T-helper 2 cell treated with Interferon-gamma antibody and Interleukin-4, amounts not matched to agents 5 μg/mL and 100 μg/mL, for 36 hours (primary cell): ENCODE measurements around the gene CERK.
"Not testable (repeated sequence)": the region's sequence is repeated elsewhere in the genome, so short reads cannot be mapped to it uniquely, and the experiment has no call there.

Experiments used
- DNase-seq: peaks from one replicate; pipeline ENCODE4 v3.0.0; 2021; ENCODE audit warnings: low spot score
- H3K27ac Mint-ChIP-seq: one replicate; pipeline ENCODE4 v1.8.0; 2021; ENCODE audit warnings: mild to moderate bottlenecking, mixed read lengths
- H3K27me3 Mint-ChIP-seq: one replicate; pipeline ENCODE4 v1.8.0; 2021; ENCODE audit warnings: low read depth, mixed read lengths
- H3K36me3 Mint-ChIP-seq: one replicate; pipeline ENCODE4 v1.8.0; 2021; ENCODE audit warnings: low read depth, mixed read lengths
- H3K4me1 Mint-ChIP-seq: one replicate; pipeline ENCODE4 v1.8.0; 2021; ENCODE audit warnings: low read depth, mixed read lengths
- H3K4me3 Mint-ChIP-seq: one replicate; pipeline ENCODE4 v1.8.0; 2022; ENCODE audit warnings: mild to moderate bottlenecking, moderate library complexity, mixed read lengths
- H3K9me3 Mint-ChIP-seq: one replicate; pipeline ENCODE4 v1.8.0; 2021; ENCODE audit warnings: mixed read lengths

Gene CERK

DNA sequence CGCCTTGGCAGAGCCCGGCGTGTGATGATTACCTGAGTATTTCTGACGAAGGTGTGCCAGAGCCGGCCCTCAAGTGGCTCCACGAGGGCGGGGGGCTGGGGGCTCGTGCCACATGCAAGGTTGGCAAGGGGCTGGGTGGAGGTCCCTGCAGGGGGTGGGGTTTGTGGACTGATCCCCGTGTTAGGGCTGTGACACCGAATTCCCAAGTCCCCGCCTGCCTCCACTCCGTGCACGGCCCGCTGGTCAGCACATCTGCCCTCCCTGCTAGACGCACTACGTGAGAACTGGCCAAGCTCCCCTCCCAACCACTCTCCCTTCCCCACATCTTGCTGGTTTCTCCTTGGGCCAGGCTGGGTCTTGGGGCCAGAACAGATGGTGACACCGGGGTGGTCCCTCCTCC lies 83.6 kb downstream of the CERK start:
- no peaks in the 10 kb centered on the region for H3K9me3 Mint-ChIP-seq
- no peaks in the 10 kb centered on the region for H3K27me3 Mint-ChIP-seq
- no peak for DNase-seq
- no peak overlapping the region for H3K4me3 Mint-ChIP-seq
- H3K36me3 Mint-ChIP-seq, result no peaks in the 10 kb centered on the region
- peaks cover 15% of the 10 kb centered on the region for H3K4me1 Mint-ChIP-seq
- H3K27ac Mint-ChIP-seq, result no peak overlapping the region

DNA sequence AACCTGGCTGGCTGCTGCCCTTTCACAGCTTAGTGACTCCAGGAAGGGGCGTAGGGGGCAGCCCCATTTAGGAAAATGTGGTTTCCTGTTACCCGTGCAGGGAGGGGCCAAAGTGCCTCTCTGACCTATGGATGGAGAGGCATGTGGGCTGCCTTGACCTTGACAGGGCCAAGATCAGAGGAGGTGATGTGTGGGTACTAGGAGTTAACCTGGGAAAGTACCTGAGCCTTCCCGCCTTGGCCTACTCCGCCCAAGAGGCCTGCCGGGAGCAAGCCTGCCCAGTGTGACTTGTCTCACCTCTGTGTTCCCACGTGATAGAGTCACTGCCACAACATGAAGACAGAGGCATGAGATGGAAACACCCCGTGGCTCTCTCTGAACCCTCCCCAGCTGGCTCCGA lies 84.5 kb downstream of the CERK start:
- Mint-ChIP-seq H3K4me1 (peaks cover 15% of the 10 kb centered on the region), H3K9me3 (no peaks in the 10 kb centered on the region), H3K27me3 (no peaks in the 10 kb centered on the region), H3K27ac (peak overlapping the region; percentile 36), H3K36me3 (no peaks in the 10 kb centered on the region), H3K4me3 (no peak overlapping the region)
- peak; percentile 72 for DNase-seq

DNA sequence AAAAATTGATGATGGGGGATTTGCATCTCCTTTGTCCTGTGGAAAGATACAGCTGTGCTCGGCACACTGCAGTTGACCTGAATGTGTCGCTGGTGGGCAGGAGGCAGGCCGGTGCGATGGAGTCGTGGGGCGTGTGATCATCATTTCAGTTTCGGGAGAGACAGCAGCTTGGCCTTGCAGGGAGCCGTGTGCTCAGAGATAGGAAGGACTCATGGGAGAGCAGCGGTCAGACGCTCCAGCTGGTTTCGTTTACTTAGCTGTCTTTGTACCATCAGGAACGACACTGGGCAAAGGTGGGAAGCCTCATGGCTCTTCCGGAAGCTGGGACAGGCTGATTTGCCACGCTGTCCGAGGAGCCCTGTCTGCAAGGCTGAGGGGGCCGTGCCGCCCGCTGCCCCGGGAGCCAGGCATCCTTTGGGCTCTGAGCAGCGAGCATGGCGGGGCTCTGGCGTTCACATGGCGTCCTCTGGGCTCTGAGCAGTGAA lies 85.2 kb downstream of the CERK start:
- no peak overlapping the region for H3K27ac Mint-ChIP-seq

DNA sequence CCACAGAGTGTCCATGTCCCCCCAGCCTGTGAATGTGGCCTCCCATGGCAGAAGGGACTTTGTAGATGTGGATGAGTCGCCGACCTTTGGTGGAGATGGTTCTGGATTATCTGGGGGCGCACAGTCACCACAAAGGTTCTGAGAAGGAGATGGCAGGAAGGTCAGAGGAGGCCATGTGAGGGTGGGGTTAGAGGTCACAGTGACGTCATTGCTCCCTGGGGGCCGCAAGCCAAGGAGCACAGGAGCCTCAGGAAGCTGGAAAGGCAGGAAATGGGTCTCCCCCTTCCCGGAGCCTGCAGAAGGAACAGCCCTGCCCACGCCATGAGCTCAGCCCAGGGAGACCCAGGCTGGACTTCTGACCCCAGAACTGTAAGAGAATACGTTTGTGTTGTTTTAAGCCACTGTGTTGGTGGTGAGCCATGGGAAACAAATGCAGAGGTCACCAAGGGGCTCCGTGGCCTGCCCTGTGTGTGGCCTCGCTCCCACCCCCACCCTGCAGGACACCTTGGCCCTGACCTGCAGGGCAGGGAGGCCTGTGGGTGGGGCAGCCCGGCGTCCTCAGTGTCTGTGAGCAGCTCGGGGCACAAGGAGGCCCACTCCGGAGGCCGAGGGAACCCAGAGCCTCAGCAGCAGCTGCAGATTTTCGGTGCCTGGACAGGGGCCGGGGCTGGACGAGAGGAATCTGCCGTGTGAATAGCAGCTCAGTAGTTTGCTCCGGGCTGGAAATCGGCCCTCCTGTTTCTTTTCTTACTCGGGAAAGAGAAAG lies 85.8 kb downstream of the CERK start:
- Mint-ChIP-seq H3K27ac (peak overlapping the region; percentile 61), H3K4me3 (no peak overlapping the region), H3K36me3 (peaks cover 1% of the 10 kb centered on the region), H3K9me3 (no peaks in the 10 kb centered on the region), H3K27me3 (no peaks in the 10 kb centered on the region), H3K4me1 (peaks cover 15% of the 10 kb centered on the region)
- peak; percentile 51 for DNase-seq

More for the DNA sequence above, 85.2 kb downstream of the CERK start:
- H3K4me3 Mint-ChIP-seq, result no peak overlapping the region
- H3K27me3 Mint-ChIP-seq, result no peaks in the 10 kb centered on the region
- DNase-seq, result no peak
- H3K36me3 Mint-ChIP-seq, result peaks cover 1% of the 10 kb centered on the region
- H3K9me3 Mint-ChIP-seq, result no peaks in the 10 kb centered on the region
- H3K4me1 Mint-ChIP-seq, result peaks cover 15% of the 10 kb centered on the region

DNA sequence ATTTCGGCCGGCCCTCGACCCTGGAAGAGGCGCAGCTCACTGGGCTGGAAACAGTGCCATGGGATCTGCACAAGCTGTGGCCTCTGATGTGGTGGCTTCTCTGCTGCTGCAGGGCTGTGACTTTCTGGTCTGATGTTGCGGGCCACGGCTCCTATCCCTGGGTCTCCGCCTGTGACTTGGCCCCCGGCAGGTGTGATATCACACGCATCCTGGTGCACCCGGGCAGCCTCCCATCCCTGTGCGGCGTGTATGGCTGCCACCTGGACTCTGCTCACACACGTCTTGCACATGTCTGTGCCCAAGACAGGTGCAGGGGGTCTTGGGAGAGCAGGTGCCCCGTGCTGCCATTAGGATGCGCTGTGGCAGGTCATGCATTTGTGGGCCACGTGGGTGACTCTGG lies 86.7 kb downstream of the CERK start:
- no peaks in the 10 kb centered on the region for H3K9me3 Mint-ChIP-seq
- no peaks in the 10 kb centered on the region for H3K27me3 Mint-ChIP-seq
- H3K4me1 Mint-ChIP-seq, result peaks cover 15% of the 10 kb centered on the region
- peak overlapping the region; percentile 20 for H3K27ac Mint-ChIP-seq
- no peak overlapping the region for H3K4me3 Mint-ChIP-seq
- no peak for DNase-seq
- H3K36me3 Mint-ChIP-seq, result peaks cover 5% of the 10 kb centered on the region

DNA sequence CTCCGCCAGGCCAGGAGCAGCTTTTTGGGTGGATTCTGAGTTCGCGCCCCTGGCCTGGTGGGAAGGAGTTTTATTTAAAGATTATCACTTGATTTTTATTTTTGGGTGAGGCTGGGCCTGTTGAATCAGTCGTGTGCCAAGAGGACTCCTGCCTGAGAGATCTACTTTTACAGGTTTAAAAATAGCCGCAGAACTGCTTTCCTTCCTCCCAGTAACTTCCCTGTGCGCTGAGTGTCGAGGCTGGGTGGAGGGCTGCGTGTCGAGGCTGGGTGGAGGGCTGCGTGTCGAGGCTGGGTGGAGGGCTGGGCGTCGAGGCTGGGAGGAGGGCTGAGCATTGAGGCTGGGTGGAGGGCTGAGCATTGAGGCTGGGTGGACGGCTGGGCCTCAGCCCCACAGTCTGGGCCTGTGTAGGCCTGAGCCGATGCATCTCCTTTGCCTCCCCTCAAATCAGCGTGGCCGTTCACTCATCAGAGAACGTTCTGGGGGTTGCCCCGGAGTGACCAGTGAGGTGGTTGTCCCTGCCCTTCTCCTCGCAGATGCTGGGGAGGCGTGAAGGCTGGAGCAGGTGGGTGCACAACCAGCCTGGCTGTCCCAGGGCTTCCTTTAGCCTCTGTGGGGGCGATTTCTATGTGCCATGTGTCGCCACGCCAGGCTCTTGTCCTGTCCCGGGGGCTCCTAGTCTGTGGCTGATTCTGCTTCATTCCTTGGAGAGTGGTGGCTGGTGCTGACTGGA lies 87.8 kb downstream of the CERK start:
- Mint-ChIP-seq H3K36me3 (peaks cover 5% of the 10 kb centered on the region), H3K4me1 (peaks cover 15% of the 10 kb centered on the region), H3K27me3 (no peaks in the 10 kb centered on the region), H3K4me3 (no peak overlapping the region), H3K9me3 (no peaks in the 10 kb centered on the region), H3K27ac (no peak overlapping the region)
- DNase-seq, result no peak

DNA sequence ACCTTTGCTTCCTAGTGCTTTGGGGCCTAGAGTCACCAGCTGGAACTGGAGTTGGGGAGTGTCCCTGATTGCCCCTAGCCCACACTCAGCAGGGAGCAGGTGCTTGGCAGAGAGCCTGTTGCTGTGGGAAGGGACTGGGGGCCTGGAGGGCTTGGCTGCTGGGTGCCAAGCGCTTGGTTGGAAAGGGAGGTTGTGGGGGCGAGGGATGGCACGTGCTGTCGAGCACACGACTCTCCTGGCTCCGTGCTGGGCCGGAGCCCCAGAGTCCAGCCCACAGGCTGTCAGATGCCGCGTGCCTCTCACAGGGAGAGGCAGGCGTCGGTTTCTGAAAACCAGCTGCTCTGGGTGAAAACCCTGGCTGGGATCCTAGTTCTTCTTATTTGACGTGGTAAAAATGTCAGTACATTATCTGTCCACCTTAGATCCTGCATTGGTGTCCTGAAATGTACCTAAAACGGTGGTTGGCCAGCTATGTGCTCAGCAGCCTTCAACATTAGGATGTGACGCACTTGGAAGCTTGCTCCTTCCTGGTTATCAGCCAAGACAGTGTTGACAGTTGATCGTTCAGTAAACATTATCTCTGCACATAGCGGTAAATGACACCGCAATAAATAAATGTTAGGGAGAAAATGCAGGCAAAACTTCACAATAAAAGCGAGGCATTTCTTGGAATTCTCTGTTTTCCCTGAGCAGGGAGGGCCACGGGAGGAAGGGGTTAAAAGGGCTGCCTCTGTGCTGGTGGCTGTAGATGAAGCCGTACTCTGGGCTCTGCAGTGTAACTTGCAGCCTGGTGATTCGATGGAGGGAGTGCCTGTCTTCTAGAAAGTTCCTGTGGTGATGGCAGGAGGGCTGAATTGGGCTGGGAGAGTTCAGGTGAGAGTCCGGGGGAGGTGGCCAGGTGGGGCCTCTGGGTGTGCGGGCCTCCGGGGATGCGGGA lies 88.6 kb downstream of the CERK start:
- H3K27ac Mint-ChIP-seq, result no peak overlapping the region
- no peaks in the 10 kb centered on the region for H3K27me3 Mint-ChIP-seq
- H3K36me3 Mint-ChIP-seq, result peaks cover 5% of the 10 kb centered on the region
- no peaks in the 10 kb centered on the region for H3K9me3 Mint-ChIP-seq
- no peak overlapping the region for H3K4me3 Mint-ChIP-seq
- DNase-seq, result no peak
- peaks cover 15% of the 10 kb centered on the region for H3K4me1 Mint-ChIP-seq

DNA sequence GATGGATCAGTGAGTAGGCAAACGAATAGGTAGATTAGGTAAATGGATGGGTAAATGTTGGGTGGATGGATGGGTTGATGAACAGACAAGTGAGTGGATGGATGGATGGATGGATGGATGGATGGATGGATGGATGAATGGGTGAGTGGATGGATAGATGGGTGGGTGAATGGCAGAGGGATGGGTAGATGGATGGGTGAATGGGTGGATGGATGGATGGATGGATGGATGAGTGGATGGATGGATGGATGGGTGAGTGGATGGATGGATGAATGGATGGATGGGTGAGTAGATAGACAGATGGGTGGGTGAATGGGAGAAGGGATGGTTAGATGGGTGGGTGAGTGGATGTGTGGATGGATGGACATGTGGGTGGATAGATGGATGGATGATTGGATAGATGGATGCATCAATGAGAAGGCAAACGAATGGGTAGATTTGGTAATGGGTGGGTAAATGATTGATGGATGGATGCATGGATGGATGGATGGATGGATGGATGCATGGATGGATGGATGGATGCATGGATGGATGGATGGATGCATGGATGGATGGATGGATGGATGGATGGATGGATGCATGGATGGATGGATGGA lies 89.7 kb downstream of the CERK start:
- peaks cover 10% of the 10 kb centered on the region for H3K4me1 Mint-ChIP-seq
- not testable (repeated sequence) for H3K9me3 Mint-ChIP-seq, DNase-seq, H3K27ac Mint-ChIP-seq, H3K27me3 Mint-ChIP-seq, H3K4me3 Mint-ChIP-seq, H3K36me3 Mint-ChIP-seq

DNA sequence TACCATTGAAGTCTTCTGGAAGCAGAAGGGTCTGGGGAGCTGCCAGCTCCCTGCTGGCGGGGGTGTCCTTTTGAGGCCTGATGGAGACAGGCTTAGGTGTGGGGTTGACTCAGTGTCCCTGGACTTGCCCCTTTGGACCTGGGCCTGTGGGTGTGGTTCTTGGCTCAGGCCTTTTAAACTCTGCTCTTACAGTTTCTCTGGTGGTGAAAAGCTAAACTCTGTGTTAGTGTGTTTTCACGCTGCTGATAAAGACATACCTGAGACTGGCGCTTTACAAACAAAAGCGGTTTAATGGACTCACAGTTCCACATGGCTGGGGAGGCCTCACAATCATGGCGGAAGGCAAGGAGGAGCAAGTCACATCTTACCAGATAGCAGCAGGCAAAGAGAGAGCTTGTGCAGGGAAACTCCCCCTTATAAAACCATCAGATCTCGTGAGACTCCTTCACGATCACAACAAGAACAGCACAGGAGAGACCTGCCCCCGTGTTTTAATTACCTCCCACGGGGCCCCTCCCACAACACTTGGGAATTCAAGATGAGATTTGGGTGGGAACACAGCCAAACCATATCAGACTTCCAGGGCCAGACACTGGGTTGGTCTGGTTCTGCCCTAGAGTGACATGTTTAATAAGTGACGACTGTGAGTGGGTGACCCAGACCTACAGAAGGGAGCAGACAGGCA lies 91.4 kb downstream of the CERK start:
- no peak for DNase-seq
- H3K36me3 Mint-ChIP-seq, result peaks cover 9% of the 10 kb centered on the region
- peaks cover 2% of the 10 kb centered on the region for H3K4me1 Mint-ChIP-seq
- no peak overlapping the region for H3K27ac Mint-ChIP-seq
- H3K9me3 Mint-ChIP-seq, result no peaks in the 10 kb centered on the region
- H3K4me3 Mint-ChIP-seq, result no peak overlapping the region
- no peaks in the 10 kb centered on the region for H3K27me3 Mint-ChIP-seq

DNA sequence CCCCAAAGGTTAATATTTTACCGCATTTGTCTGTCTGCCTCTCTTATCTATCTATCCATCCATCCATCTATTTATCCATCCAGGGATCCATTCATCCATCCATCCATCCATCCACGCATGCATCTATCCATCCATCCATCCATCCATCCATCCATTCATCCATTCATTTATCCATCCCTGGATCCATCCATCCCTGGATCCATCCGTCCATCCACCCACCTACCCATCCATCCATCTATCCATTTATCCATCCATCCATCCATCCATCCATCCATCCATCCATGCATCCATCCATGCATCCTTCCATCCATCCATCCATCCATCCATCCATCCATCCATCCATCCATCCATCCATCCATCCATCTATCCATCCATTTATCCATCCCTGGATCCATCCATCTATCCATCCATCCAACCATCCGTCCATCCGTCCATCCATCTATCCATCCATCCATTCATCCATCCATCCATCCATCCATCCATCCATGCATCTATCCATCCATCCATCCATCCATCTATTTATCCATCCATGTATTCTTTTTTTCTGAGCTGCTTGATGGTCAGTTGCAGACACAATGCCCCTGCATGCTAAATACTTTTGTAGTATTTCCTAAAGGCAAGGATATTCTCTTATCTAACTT lies 95.1 kb downstream of the CERK start:
- not testable (repeated sequence) for H3K27me3 Mint-ChIP-seq, H3K4me3 Mint-ChIP-seq, DNase-seq, H3K27ac Mint-ChIP-seq, H3K9me3 Mint-ChIP-seq, H3K4me1 Mint-ChIP-seq
- peaks cover 15% of the 10 kb centered on the region for H3K36me3 Mint-ChIP-seq

DNA sequence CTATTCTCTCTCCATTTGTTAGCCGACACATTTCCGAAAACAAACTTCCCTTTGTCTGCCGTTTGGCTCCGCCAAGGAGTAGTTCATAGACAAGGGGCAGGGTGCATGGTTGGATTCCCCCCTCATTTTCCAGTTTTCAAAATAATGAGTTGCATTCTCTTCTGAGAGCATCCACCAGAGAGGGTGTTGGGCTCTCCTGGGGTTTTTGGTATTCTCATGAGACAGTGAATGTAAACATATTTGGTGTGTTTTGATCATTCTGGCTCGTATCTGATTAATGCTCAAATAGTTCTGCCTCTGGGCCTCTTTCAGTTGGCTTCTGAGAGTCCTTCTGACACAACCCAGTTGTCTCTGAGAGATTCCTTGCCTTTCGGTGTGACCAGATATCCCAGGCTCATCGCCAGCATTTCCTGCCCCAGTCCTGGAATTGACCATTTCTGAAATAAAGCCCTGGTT lies 96.2 kb downstream of the CERK start:
- no peak overlapping the region for H3K4me3 Mint-ChIP-seq
- peaks cover 2% of the 10 kb centered on the region for H3K4me1 Mint-ChIP-seq
- H3K36me3 Mint-ChIP-seq, result peaks cover 14% of the 10 kb centered on the region
- H3K27me3 Mint-ChIP-seq, result no peaks in the 10 kb centered on the region
- no peak overlapping the region for H3K27ac Mint-ChIP-seq
- H3K9me3 Mint-ChIP-seq, result no peaks in the 10 kb centered on the region
- no peak for DNase-seq

DNA sequence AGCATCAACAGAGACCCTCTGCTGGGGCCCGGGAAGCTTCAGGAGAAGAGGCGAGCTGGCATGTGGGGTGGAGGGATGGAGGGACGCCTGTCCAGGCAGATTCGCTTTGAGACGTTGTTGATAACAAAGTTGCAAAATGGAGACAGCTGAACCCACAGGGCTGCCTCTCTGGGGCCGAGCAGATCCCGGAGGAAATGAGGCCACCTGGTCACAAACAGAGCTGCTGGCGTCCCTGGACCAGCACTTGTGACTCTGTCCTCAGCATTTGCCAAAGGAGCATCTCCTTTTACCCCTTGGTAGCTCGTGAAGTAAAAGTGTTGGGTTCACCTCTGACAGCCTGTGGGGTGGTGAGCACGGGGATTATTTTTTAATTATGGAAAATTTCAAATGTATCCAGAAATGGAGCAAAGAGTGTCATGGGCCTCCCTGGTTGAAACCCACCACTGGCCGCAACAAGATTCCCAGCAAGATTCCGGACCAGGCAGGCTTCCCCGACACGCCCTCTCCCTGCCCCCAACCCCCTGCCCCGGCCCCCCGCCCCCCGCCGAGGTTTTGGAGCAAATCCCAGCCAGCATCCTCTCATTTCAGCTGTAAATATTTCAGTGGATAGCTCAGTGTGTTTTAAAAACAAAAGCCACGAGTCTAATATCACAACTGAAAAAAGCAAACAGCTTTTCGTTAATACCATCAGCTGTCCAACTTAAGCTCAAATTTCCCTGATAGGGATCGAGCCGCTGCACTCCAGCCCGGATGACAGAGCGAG lies 97.6 kb downstream of the CERK start:
- no peak for DNase-seq
- H3K27ac Mint-ChIP-seq, result no peak overlapping the region
- H3K27me3 Mint-ChIP-seq, result no peaks in the 10 kb centered on the region
- H3K9me3 Mint-ChIP-seq, result no peaks in the 10 kb centered on the region
- H3K4me1 Mint-ChIP-seq, result peaks cover 2% of the 10 kb centered on the region
- no peak overlapping the region for H3K4me3 Mint-ChIP-seq
- peaks cover 11% of the 10 kb centered on the region for H3K36me3 Mint-ChIP-seq
